CD14-positive monocyte (primary cell): Measurements from ENCODE around the gene LENEP. TPM values are rescaled to one million over a fixed set of nuclear protein-coding genes. Genes with fewer than 3 reads are reported as not detected.

Source experiments
- DNase-seq, 3 donors: peaks; one replicate each; pipeline ENCODE4 v3.0.0-alpha.2; 2011 to 2022
- H2AFZ ChIP-seq: 2 replicates; pipeline ENCODE4 v1.6.0; 2012; ENCODE audit warnings: mild to moderate bottlenecking, low read depth, low read length, inconsistent platforms; ENCODE audit not compliant: insufficient read depth, poor library complexity, severe bottlenecking
- H3K27ac ChIP-seq, 2 donors: 1 replicate in 1 of 2; 2 replicates in 1 of 2; pipeline ENCODE4 v1.5.1; 2012 to 2013; ENCODE audit warnings: low read length in 2 of 2, control low read depth in 1 of 2, inconsistent platforms in 1 of 2, low read depth in 1 of 2, mild to moderate bottlenecking in 1 of 2
- H3K27me3 ChIP-seq, 2 donors: one replicate each; pipeline versions ENCODE4 v1.6.0 to v1.6.1; 2011 to 2013; ENCODE audit warnings: low read length in 2 of 2; ENCODE audit not compliant: control insufficient read depth in 2 of 2, insufficient read depth in 2 of 2
- H3K36me3 ChIP-seq, 2 donors: replicated peaks in 1 of 2; 1 replicate in 1 of 2; 2 replicates in 1 of 2; pipeline versions ENCODE4 v1.5.1 to v1.6.1; 2012 to 2013; ENCODE audit warnings: low read length in 2 of 2, control low read depth in 1 of 2, inconsistent platforms in 1 of 2, mild to moderate bottlenecking in 1 of 2; ENCODE audit not compliant: insufficient read depth in 2 of 2, control insufficient read depth in 1 of 2
- H3K4me1 ChIP-seq, 2 donors: 1 replicate in 1 of 2; 2 replicates in 1 of 2; pipeline versions ENCODE4 v1.5.1 to v1.6.1; 2012 to 2013; ENCODE audit warnings: low read length in 2 of 2, control low read depth in 1 of 2, inconsistent platforms in 1 of 2, mild to moderate bottlenecking in 1 of 2, moderate library complexity in 1 of 2; ENCODE audit not compliant: insufficient read depth in 2 of 2, control insufficient read depth in 1 of 2
- H3K4me2 ChIP-seq: replicated peaks from 2 replicates; pipeline ENCODE3; 2012; ENCODE audit warnings: low read length, moderate library complexity, mild to moderate bottlenecking; ENCODE audit not compliant: poor library complexity, severe bottlenecking; ENCODE audit errors: extremely low read depth
- H3K4me3 ChIP-seq, 3 experiments: fragments of 200-600 bp in 1 of 3; sonication (generic) in 1 of 3; replicated peaks in 1 of 3; 1 replicate in 2 of 3; 2 replicates in 1 of 3; pipeline ENCODE4 v1.5.1; 2011 to 2013; ENCODE audit warnings: low read length in 3 of 3, mild to moderate bottlenecking in 3 of 3, control low read depth in 2 of 3, low read depth in 2 of 3, inconsistent platforms in 1 of 3, moderate library complexity in 1 of 3
- H3K79me2 ChIP-seq: 2 replicates; pipeline ENCODE4 v1.6.0; 2012; ENCODE audit warnings: mild to moderate bottlenecking, control low read depth, inconsistent platforms, low read length, moderate library complexity; ENCODE audit not compliant: insufficient read depth
- H3K9ac ChIP-seq: 2 replicates; pipeline ENCODE4 v1.6.0; 2017; ENCODE audit warnings: low read length, mild to moderate bottlenecking; ENCODE audit not compliant: insufficient read depth, poor library complexity, severe bottlenecking
- H3K9me3 ChIP-seq, 2 donors: replicated peaks in 1 of 2; 1 replicate in 1 of 2; 2 replicates in 1 of 2; pipeline versions ENCODE4 v1.5.1 to v1.6.1; 2012 to 2013; ENCODE audit warnings: low read length in 2 of 2, control low read depth in 1 of 2; ENCODE audit not compliant: control insufficient read depth in 1 of 2, insufficient read depth in 1 of 2
- H4K20me1 ChIP-seq: 2 replicates; pipeline ENCODE4 v1.6.0; 2012; ENCODE audit warnings: mild to moderate bottlenecking, low read length, control low read depth, moderate library complexity; ENCODE audit not compliant: insufficient read depth
- H3K27ac Mint-ChIP-seq, 7 donors: one replicate each; pipeline ENCODE4 v1.8.0; 2020; ENCODE audit warnings: mild to moderate bottlenecking in 7 of 7, mixed read lengths in 7 of 7, moderate library complexity in 6 of 7, inconsistent platforms in 2 of 7
- H3K27me3 Mint-ChIP-seq, 3 donors: one replicate each; pipeline ENCODE4 v1.8.0; 2021 to 2022; ENCODE audit warnings: low read depth in 3 of 3, mild to moderate bottlenecking in 3 of 3, mixed read lengths in 3 of 3, moderate library complexity in 3 of 3, inconsistent platforms in 1 of 3
- H3K36me3 Mint-ChIP-seq, 2 donors: one replicate each; pipeline ENCODE4 v1.8.0; 2020; ENCODE audit warnings: mixed read lengths in 2 of 2, inconsistent platforms in 1 of 2, mild to moderate bottlenecking in 1 of 2
- H3K4me1 Mint-ChIP-seq: one replicate; pipeline ENCODE4 v1.8.0; 2020; ENCODE audit warnings: mild to moderate bottlenecking, mixed read lengths
- H3K4me3 Mint-ChIP-seq, 2 donors: one replicate each; pipeline ENCODE4 v1.8.0; 2020; ENCODE audit warnings: mild to moderate bottlenecking in 2 of 2, mixed read lengths in 2 of 2, moderate library complexity in 1 of 2
- H3K9me3 Mint-ChIP-seq, 7 donors: one replicate each; pipeline ENCODE4 v1.8.0; 2020 to 2022; ENCODE audit warnings: mixed read lengths in 7 of 7, mild to moderate bottlenecking in 6 of 7, moderate library complexity in 6 of 7, inconsistent platforms in 2 of 7
- CTCF ChIP-seq: fragments of 200-600 bp; IDR thresholded peaks from one replicate; pipeline ENCODE4 v1.8.0; 2022; ENCODE audit warnings: antibody characterized with exemption, mild to moderate bottlenecking
- WGBS: methylation state at CpG from one replicate; pipeline ENCODE4 v1.1.5; 2013; ENCODE audit warnings: missing lambda C conversion rate; ENCODE audit not compliant: insufficient coverage; 5-methylcytosine and 5-hydroxymethylcytosine counted together
- intact Hi-C, 2 donors: fragments of 100-400 bp; cut with micrococcal nuclease; formaldehyde crosslinking; loops; one replicate each; pipeline versions ENCODE4 v1.15.0 to v1.15.1; 2023
- polyA plus RNA-seq, 3 donors: library from polyadenylated mRNA; depleted of rRNA in 1 of 3; unstranded in 2 of 3; stranded (reverse) in 1 of 3; fragments of 300-500 nt in 2 of 3; fragments of >200 nt in 1 of 3; fragmentation: Illumina TruSeq in 2 of 3; gene quantifications; 1 replicate in 2 of 3; 2 replicates in 1 of 3; pipeline ENCODE4 v1.2.3, GENCODE V29; 2012 to 2021

LENEP gene
- polyA plus RNA-seq, 3 donors, result not detected

GRCh38 chr1:155010211-155010918 is 17.0 kb downstream of the LENEP start:
- peaks cover 100% of the 10 kb centered on the region for H3K79me2 ChIP-seq
- no CpG with 5 or more reads among the region's 11 CpGs for WGBS
- peak overlapping the region; percentile 100 for H3K4me2 ChIP-seq
- H3K9me3 ChIP-seq, result no peaks in the 10 kb centered on the region
- H3K9ac ChIP-seq, result peak overlapping the region; percentile 79
- H3K27ac ChIP-seq, result peak overlapping the region; percentile 91 to 99
- H4K20me1 ChIP-seq, result peaks cover 80% of the 10 kb centered on the region
- peaks cover 85 to 100% of the 10 kb centered on the region in 2 donors for H3K4me1 ChIP-seq
- H3K36me3 ChIP-seq, result peaks cover 18 to 27% of the 10 kb centered on the region in 2 donors
- H3K27me3 Mint-ChIP-seq, result no peaks in the 10 kb centered on the region
- peak overlapping the region; percentile 89 to 100 (median 93) for H3K4me3 ChIP-seq
- H2AFZ ChIP-seq, result no peak overlapping the region
- no peaks in the 10 kb centered on the region for H3K9me3 Mint-ChIP-seq
- DNase-seq, result peak in 2 of 3 donors; percentile 37 to 61
- H3K4me3 Mint-ChIP-seq, result peak overlapping the region; percentile 91 to 98
- peaks cover 20 to 44% of the 10 kb centered on the region in 2 donors for H3K36me3 Mint-ChIP-seq
- H3K4me1 Mint-ChIP-seq, result peaks cover 75% of the 10 kb centered on the region
- intact Hi-C loops, result no loop called here
- peak overlapping the region; percentile 81 to 96 (median 94) for H3K27ac Mint-ChIP-seq
- no peak for TF ChIP-seq CTCF
- H3K27me3 ChIP-seq, result no peaks in the 10 kb centered on the region

GRCh38 chr1:155011004-155011416 is 17.6 kb downstream of the LENEP start:
- DNase-seq, result no peak
- TF ChIP-seq CTCF, result no peak
- Histone ChIP-seq H3K27ac (peak overlapping the region; percentile 91 to 99), H4K20me1 (peaks cover 87% of the 10 kb centered on the region), H3K79me2 (peaks cover 100% of the 10 kb centered on the region), H3K36me3 (peaks cover 24 to 33% of the 10 kb centered on the region in 2 donors), H2AFZ (no peak overlapping the region), H3K27me3 (no peaks in the 10 kb centered on the region), H3K9me3 (no peaks in the 10 kb centered on the region), H3K9ac (peak overlapping the region; percentile 79), H3K4me3 (peak overlapping the region in 2 of 3 experiments; percentile 93 to 100), H3K4me2 (peak overlapping the region; percentile 100), H3K4me1 (peaks cover 85 to 100% of the 10 kb centered on the region in 2 donors)
- Mint-ChIP-seq H3K4me1 (peaks cover 75% of the 10 kb centered on the region), H3K9me3 (no peaks in the 10 kb centered on the region), H3K4me3 (peak overlapping the region; percentile 91 to 98), H3K27ac (peak overlapping the region; percentile 72 to 94 (median 89)), H3K36me3 (peaks cover 26 to 50% of the 10 kb centered on the region in 2 donors), H3K27me3 (no peaks in the 10 kb centered on the region)
- intact Hi-C loops, result no loop called here
- 84% methylated on average over 2 of the region's 5 CpGs for WGBS
